Peyer's patch (tissue), 4 donors: Measurements from ENCODE around the gene ELL.

Source experiments
- CTCF ChIP-seq, 6 experiments: fragments of 450-650 bp in 4 of 6; fragments of 200-600 bp in 2 of 6; sonication (generic) in 1 of 6; IDR thresholded peaks; one replicate each; pipeline ENCODE4 v1.5.1; 2017 to 2019; ENCODE audit warnings: antibody characterized with exemption in 6 of 6, mild to moderate bottlenecking in 3 of 6, moderate library complexity in 1 of 6
- POLR2A ChIP-seq, 2 donors: fragments of 450-650 bp; IDR thresholded peaks; one replicate each; pipeline ENCODE4 v1.5.1; 2017; ENCODE audit warnings: antibody characterized with exemption in 2 of 2, mild to moderate bottlenecking in 2 of 2, moderate library complexity in 2 of 2

- TF ChIP-seq CTCF (IDR thresholded peaks at IDR 0.05) (no peak), POLR2A (IDR thresholded peaks at IDR 0.05) (no peak)
Observed at GRCh38 chr19:18542941-18543813, 21.3 kb upstream of the ELL start, which contains the start of gene FKBP8.
